ENCODE measurements around the gene ZNF407. TPM values are rescaled to one million over a fixed set of nuclear protein-coding genes. Genes with fewer than 3 reads are reported as not detected.
A peak's percentile ranks its signal among the peaks of the same experiment; 100 is the strongest.

The ZNF407 gene
- polyA plus RNA-seq, 6 donors from 2014 or later: 1.6 to 9.5 (median 4.9) TPM

DNA sequence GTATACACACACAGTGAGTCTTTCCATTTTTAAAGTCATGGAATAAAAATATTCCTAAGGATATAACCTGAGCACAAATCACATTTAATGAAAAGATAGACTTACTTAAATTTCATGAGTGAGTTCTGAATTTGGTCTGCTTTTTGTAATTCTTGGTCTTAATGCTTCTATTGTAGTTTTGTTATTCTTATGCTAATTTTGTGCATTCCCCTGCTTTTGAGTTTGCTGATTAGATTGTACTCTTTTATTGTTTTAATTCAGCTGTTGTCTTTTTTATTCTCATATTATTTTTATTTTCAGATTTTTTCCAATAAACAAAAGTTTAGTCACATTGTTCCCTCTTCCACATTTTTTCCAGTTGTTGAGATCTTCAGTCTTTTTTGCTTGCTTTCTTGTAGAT, 202.4 kb downstream of the ZNF407 start:
- no peak for DNase-seq
- H3K4me1 Mint-ChIP-seq: peaks cover 4 to 14% (median 7%) of the 10 kb centered on the region in 3 donors
- H3K9me3 Mint-ChIP-seq: no peaks in the 10 kb centered on the region
- H3K4me3 Mint-ChIP-seq: no peak overlapping the region
- no peak overlapping the region for H3K27ac Mint-ChIP-seq
- no peak for ATAC-seq (ENCODE audit: low read depth in 2 of 2)
- no peaks in the 10 kb centered on the region for H3K27me3 Mint-ChIP-seq
- peaks cover 0 to 5% of the 10 kb centered on the region in 2 donors for H3K36me3 Mint-ChIP-seq

GRCh38 chr18:74803117-74803516, 205.4 kb downstream of the ZNF407 start:
- Mint-ChIP-seq H3K27me3 (no peaks in the 10 kb centered on the region), H3K9me3 (no peaks in the 10 kb centered on the region), H3K36me3 (no peaks in the 10 kb centered on the region), H3K27ac (peak overlapping the region in 1 of 6 donors; percentile 63), H3K4me3 (no peak overlapping the region), H3K4me1 (peaks cover 7 to 22% (median 14%) of the 10 kb centered on the region in 3 donors)
- no peak for ATAC-seq (ENCODE audit: low read depth in 2 of 2)
- no peak for DNase-seq

DNA sequence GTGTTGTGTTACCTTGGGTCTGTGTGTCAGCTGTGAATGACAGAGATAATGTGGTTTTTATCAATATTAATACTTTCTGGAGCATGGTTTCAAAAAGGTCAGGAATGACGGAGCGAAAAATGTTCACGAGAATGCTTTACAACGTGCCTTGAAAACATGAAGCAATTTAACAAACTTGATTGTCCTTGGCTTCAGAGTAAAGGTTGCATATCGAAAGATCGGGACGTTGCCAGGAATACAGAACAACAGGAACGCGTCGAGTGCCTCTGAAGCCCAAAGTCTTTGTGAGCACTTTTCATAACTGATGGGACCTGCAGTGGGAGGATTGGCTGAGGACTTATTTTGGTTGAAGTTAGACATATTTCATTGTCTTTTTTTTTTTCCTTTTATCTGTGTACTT, 206.1 kb downstream of the ZNF407 start:
- H3K27ac Mint-ChIP-seq: no peak overlapping the region
- H3K9me3 Mint-ChIP-seq: no peaks in the 10 kb centered on the region
- no peak for ATAC-seq (ENCODE audit: low read depth in 2 of 2)
- H3K27me3 Mint-ChIP-seq: no peaks in the 10 kb centered on the region
- no peaks in the 10 kb centered on the region for H3K36me3 Mint-ChIP-seq
- H3K4me3 Mint-ChIP-seq: no peak overlapping the region
- no peak for DNase-seq
- peaks cover 7 to 18% (median 14%) of the 10 kb centered on the region in 3 donors for H3K4me1 Mint-ChIP-seq

- Mint-ChIP-seq H3K27ac (peak overlapping the region in 1 of 6 donors; percentile 49), H3K4me3 (no peak overlapping the region), H3K36me3 (no peaks in the 10 kb centered on the region), H3K9me3 (no peaks in the 10 kb centered on the region), H3K27me3 (no peaks in the 10 kb centered on the region), H3K4me1 (peaks cover 7 to 18% (median 14%) of the 10 kb centered on the region in 3 donors)
- ATAC-seq (ENCODE audit: low read depth in 2 of 2): no peak
- no peak for DNase-seq
These were observed 207.0 kb downstream of the ZNF407 start for GRCh38 chr18:74804677-74805076.

DNA sequence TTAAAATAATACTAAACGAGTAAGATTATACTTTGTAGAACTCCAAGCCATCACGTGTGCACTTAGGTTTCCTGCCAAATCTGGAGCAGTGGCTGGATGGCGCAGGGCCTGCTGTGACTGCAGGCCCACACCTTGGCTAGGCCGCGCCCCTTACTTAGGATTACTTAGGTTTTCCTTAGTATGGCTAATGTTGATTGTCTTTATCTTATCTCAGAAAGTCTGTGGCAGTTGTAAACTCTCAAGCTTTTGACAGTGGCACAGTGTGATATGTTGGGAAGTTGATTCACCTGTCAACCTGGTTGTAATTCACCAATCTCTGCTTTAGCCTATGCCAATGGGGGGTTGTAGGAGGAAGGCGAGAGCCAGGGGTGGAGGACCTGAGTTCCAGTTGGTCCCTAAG, 208.4 kb downstream of the ZNF407 start:
- H3K36me3 Mint-ChIP-seq: no peaks in the 10 kb centered on the region
- H3K9me3 Mint-ChIP-seq: no peaks in the 10 kb centered on the region
- peaks cover 7 to 18% (median 14%) of the 10 kb centered on the region in 3 donors for H3K4me1 Mint-ChIP-seq
- peak overlapping the region in 1 of 8 donors; percentile 4 for H3K4me3 Mint-ChIP-seq
- no peaks in the 10 kb centered on the region for H3K27me3 Mint-ChIP-seq
- peak overlapping the region in 4 of 6 donors; percentile 8 to 85 (median 16) for H3K27ac Mint-ChIP-seq
- no peak for DNase-seq
- ATAC-seq (ENCODE audit: low read depth in 2 of 2): no peak

DNA sequence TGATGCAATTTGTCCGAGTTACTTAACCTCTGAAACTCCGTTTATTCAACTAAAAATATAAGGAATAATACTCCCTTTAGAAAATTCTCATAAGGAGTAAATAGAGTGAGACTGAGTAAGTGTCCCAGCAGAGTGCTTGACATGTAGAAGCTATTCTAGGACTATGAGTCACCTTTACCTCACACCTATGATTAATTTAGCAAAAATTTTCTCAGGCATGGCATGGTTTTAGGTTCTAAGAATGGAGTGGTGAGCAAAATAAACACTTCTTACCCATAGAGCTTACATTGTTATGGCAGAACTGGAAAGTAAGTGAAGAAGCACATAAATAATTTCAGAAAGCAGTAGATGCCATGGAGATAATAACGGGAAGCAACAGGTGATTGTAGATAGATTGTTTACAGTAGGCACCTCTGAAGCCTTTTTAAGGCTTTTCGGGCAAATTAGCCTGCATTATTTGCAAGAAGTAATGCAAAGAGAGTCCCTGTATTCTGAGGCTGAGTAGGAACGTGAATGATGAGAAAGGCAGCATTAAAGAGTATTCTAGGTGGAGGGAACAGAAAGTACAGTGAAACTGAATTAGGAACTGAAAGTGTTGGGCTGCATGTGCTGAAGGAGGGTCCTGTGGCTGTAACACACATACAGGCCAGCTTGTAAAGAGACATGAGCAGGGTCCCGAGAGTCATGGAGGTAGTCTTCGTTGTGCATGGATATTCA, 209.2 kb downstream of the ZNF407 start:
- peak overlapping the region in 4 of 8 donors; percentile 22 to 60 (median 40) for H3K4me3 Mint-ChIP-seq
- ATAC-seq (ENCODE audit: low read depth in 2 of 2): peak; percentile 95 to 96

DNA sequence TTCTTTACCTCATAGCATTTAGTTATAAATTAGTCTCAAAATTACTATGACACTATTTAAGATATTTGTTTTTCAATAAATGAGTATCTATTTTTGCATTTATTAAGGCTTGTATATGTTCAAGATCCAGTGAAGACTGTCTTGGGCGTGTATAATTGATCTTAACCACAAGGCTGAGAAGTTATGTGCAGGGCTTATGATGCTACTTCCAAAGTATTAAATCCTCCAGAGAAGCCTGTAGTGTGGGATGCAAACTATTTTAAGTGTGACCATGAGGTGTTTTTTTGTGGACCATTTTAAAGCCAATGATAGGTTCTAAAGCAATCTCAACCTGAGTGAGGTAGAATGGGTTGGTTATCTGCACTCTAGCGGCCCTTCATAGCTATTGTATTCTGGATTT, 219.9 kb downstream of the ZNF407 start:
- Mint-ChIP-seq H3K36me3 (peaks cover 0 to 5% of the 10 kb centered on the region in 2 donors), H3K9me3 (peaks cover 0 to 11% (median 3%) of the 10 kb centered on the region in 7 donors), H3K4me1 (no peaks in the 10 kb centered on the region), H3K27me3 (no peaks in the 10 kb centered on the region), H3K4me3 (no peak overlapping the region), H3K27ac (no peak overlapping the region)
- no peak for ATAC-seq (ENCODE audit: low read depth in 2 of 2)
- DNase-seq: no peak

More for the DNA sequence above, 209.2 kb downstream of the ZNF407 start:
- DNase-seq: peak; percentile 23
- no peaks in the 10 kb centered on the region for H3K27me3 Mint-ChIP-seq
- no peaks in the 10 kb centered on the region for H3K9me3 Mint-ChIP-seq
- H3K27ac Mint-ChIP-seq: peak overlapping the region in 3 of 6 donors; percentile 8 to 85 (median 80)
- no peaks in the 10 kb centered on the region for H3K36me3 Mint-ChIP-seq
- H3K4me1 Mint-ChIP-seq: peaks cover 7 to 18% (median 14%) of the 10 kb centered on the region in 3 donors

DNA sequence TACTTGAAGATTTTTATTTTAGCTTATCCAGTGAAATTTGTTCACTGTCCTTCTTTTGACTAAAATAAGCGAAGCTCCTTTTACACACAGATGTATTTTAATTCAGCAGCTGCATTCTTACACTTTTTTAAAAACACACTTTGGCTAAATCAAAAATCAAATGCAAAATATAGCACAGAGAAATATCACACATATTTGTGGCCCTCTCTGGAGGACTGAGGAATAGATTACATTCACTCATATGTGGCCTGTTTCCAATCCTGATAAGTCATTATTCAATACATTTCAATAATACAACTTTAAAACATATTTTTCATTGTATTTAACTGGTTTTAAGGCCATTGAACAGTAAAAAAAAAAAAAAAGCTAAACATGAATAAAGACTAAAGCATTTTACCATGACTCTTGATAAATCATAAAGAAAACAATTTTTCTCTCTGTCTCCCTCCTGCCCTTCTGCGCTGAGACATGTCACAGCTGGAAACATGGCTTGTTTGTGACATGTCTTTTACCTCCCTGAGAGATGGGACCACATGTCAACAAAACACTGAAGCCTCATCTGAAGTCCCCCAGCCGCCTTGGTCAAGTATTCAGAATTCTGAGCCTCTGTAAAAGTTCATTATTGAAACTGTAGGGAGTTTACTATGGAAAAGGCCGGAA, 221.0 kb downstream of the ZNF407 start:
- Mint-ChIP-seq H3K4me3 (no peak overlapping the region), H3K27ac (no peak overlapping the region), H3K4me1 (no peaks in the 10 kb centered on the region), H3K9me3 (peaks cover 0 to 9% (median 3%) of the 10 kb centered on the region in 7 donors), H3K27me3 (no peaks in the 10 kb centered on the region), H3K36me3 (peaks cover 9% of the 10 kb centered on the region in 2 donors)
- DNase-seq: no peak
- ATAC-seq (ENCODE audit: low read depth in 2 of 2): no peak

DNA sequence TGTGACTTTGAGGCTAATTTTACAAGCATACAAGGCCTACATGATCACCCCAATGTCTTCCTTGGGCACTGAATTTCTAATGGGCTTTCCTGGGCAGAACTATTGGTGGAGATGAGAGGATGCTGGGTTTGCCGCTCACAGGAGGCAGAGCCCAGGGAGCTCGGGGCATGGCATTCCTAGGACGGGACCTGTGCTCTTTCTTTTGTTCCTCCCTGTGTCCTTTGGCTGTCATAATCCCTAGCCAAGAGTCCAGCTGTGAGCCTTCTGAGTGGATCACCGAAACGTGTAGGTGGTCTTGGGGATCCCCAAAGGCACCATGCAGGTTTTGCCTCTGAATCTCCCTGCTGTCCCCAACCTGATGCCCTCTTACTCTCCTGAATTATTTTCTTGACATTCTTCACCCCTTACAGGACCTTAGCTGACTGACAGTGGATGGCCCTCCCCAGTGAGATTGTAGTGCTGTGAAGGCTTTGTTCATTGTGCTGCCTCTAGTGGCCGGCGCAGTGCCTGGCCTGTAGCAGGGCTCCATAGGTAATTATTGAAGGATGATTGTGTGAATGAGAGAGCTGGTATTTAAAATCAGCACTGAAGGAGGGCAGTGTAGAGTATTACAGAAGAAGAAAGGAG, 221.9 kb downstream of the ZNF407 start:
- no peak overlapping the region for H3K4me3 Mint-ChIP-seq
- peaks cover 0 to 9% (median 3%) of the 10 kb centered on the region in 7 donors for H3K9me3 Mint-ChIP-seq

DNA sequence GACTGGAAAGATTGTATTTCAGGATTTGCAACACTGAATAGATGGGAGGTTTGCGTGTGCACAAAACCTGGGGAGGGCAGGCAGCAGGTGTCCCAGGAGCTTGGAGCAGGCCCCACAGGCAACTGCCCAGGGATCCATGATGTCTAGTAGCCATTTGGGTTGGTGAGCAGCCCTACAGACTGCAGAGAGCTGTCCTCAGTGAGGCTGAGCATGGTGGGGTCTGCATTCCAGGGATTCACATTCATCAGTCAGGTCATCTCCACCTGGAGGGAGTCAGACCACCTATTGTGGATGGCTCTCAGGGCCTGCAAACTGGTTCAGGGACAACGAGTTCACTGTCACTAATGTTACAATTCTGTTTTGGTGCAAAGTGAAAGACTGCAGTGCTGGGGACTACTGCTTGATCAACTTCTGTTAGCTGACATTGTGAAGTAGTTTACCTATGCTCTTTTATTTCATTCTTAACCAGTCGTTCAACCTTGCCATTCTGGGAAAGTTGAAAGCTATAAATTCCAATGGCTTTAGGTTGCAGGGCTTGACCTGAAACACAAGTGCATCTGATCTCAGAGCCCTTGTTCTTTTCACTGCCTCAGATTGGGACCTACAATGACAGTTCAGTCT, 222.6 kb downstream of the ZNF407 start:
- peaks cover 0 to 9% (median 3%) of the 10 kb centered on the region in 7 donors for H3K9me3 Mint-ChIP-seq
- no peak overlapping the region for H3K4me3 Mint-ChIP-seq
- peaks cover 0 to 14% (median 9%) of the 10 kb centered on the region in 3 donors for H3K4me1 Mint-ChIP-seq
- H3K36me3 Mint-ChIP-seq: peaks cover 9 to 15% of the 10 kb centered on the region in 2 donors
- DNase-seq: no peak
- ATAC-seq (ENCODE audit: low read depth in 2 of 2): no peak
- H3K27ac Mint-ChIP-seq: no peak overlapping the region
- no peaks in the 10 kb centered on the region for H3K27me3 Mint-ChIP-seq

More for the DNA sequence above, 221.9 kb downstream of the ZNF407 start:
- no peak for ATAC-seq (ENCODE audit: low read depth in 2 of 2)
- Mint-ChIP-seq H3K27ac (no peak overlapping the region), H3K36me3 (peaks cover 9 to 15% of the 10 kb centered on the region in 2 donors), H3K27me3 (no peaks in the 10 kb centered on the region), H3K4me1 (peaks cover 0 to 8% (median 5%) of the 10 kb centered on the region in 3 donors)
- no peak for DNase-seq

DNA sequence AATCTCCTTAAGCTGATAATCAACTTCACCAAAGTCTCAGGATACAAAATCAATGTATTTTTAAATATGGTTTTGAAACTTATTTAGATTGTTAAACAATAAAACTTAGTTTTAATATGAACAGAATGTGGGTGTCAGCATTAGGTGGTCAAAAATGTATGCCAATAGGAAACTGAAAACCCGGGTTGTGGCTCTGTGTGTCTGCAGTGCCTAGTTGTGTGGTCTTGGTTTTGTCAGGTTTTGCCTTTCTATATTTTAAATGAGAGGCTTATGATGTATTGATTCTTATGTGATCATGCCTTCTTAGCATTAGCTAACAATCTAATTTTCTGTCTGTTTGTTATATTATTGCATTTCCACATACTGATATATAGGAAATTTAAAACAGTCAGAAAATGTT, 227.8 kb downstream of the ZNF407 start:
- Mint-ChIP-seq H3K4me1 (peaks cover 0 to 15% (median 9%) of the 10 kb centered on the region in 3 donors), H3K36me3 (peaks cover 9 to 15% of the 10 kb centered on the region in 2 donors), H3K9me3 (peaks cover 0 to 9% (median 3%) of the 10 kb centered on the region in 7 donors), H3K27me3 (no peaks in the 10 kb centered on the region), H3K27ac (no peak overlapping the region), H3K4me3 (no peak overlapping the region)
- no peak for DNase-seq
- no peak for ATAC-seq (ENCODE audit: low read depth in 2 of 2)

- no peak for DNase-seq
- Mint-ChIP-seq H3K4me1 (peaks cover 0 to 15% (median 9%) of the 10 kb centered on the region in 3 donors), H3K9me3 (peaks cover 0 to 5% (median 0%) of the 10 kb centered on the region in 7 donors), H3K27me3 (no peaks in the 10 kb centered on the region), H3K36me3 (peaks cover 13% of the 10 kb centered on the region in 2 donors), H3K27ac (no peak overlapping the region), H3K4me3 (no peak overlapping the region)
- no peak for ATAC-seq (ENCODE audit: low read depth in 2 of 2)
These were observed 228.9 kb downstream of the ZNF407 start for GRCh38 chr18:74826572-74826971.

DNA sequence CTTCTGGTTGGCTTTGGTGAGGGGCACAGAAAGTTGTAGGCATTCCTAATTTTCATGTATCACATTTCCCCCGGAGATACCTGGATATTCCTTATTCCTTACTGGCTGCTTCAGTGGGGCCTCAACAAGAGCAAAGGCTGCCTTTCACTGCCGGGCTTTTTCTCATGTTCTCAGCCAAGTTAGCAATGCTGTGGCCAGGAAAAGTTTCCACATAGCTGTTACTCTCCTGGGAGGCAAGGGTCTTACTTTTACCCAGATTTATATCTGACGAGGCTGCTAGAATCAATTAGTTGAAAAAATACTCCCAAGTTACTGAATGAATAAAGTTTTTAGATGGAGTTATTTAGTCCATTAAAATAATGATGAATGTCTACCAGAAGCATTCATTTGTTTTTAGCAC, 230.5 kb downstream of the ZNF407 start:
- ATAC-seq (ENCODE audit: low read depth in 2 of 2) (no peak), DNase-seq (no peak)
- Mint-ChIP-seq H3K27ac (no peak overlapping the region), H3K36me3 (peaks cover 14 to 16% of the 10 kb centered on the region in 2 donors), H3K4me3 (no peak overlapping the region), H3K27me3 (no peaks in the 10 kb centered on the region), H3K9me3 (peaks cover 0 to 2% (median 0%) of the 10 kb centered on the region in 7 donors), H3K4me1 (peaks cover 3 to 15% (median 9%) of the 10 kb centered on the region in 3 donors)
